OCI-M2 (cell line): Measurements from ENCODE around the gene ANO2.
"Not testable (repeated sequence)": the region's sequence is repeated elsewhere in the genome, so short reads cannot be mapped to it uniquely, and the experiment has no call there.

ENCODE experiments used
- DNase-seq: peaks from one replicate; lab custom pipeline; 2025; ENCODE audit not compliant: unreplicated experiment; lab: John Stamatoyannopoulos, UW

The ANO2 gene

GRCh38 chr12:5889381-5890047 is 55.5 kb downstream of the ANO2 start:
- DNase-seq, result no peak

GRCh38 chr12:5888816-5889315 is 56.2 kb downstream of the ANO2 start:
- DNase-seq, result no peak

GRCh38 chr12:5887819-5888218 is 57.2 kb downstream of the ANO2 start:
- DNase-seq, result not testable (repeated sequence)

GRCh38 chr12:5884866-5885265 is 60.2 kb downstream of the ANO2 start:
- no peak for DNase-seq

GRCh38 chr12:5884285-5884684 is 60.8 kb downstream of the ANO2 start:
- DNase-seq, result no peak

- DNase-seq, result no peak
Observed at GRCh38 chr12:5882511-5883190, 62.4 kb downstream of the ANO2 start.

- DNase-seq, result no peak
Observed at GRCh38 chr12:5881666-5882065, 63.4 kb downstream of the ANO2 start.

GRCh38 chr12:5881101-5881606 is 63.9 kb downstream of the ANO2 start:
- no peak for DNase-seq

- no peak for DNase-seq
Observed at GRCh38 chr12:5875851-5876250, 69.2 kb downstream of the ANO2 start.

GRCh38 chr12:5874514-5874913 is 70.5 kb downstream of the ANO2 start:
- no peak for DNase-seq

- no peak for DNase-seq
Observed at GRCh38 chr12:5873281-5873919, 71.7 kb downstream of the ANO2 start.

GRCh38 chr12:5872745-5873144 is 72.3 kb downstream of the ANO2 start:
- DNase-seq, result no peak

GRCh38 chr12:5871741-5872140 is 73.3 kb downstream of the ANO2 start:
- DNase-seq, result no peak

GRCh38 chr12:5870183-5870582 is 74.9 kb downstream of the ANO2 start:
- DNase-seq, result no peak

GRCh38 chr12:5868625-5869295 is 76.3 kb downstream of the ANO2 start:
- DNase-seq, result no peak

- no peak for DNase-seq
Observed at GRCh38 chr12:5865397-5865796, 79.7 kb downstream of the ANO2 start.

- no peak for DNase-seq
Observed at GRCh38 chr12:5864972-5865371, 80.1 kb downstream of the ANO2 start.

- DNase-seq, result no peak
Observed at GRCh38 chr12:5864301-5864700, 80.8 kb downstream of the ANO2 start.

- DNase-seq, result no peak
Observed at GRCh38 chr12:5861416-5861815, 83.6 kb downstream of the ANO2 start.

GRCh38 chr12:5856692-5857091 is 88.4 kb downstream of the ANO2 start:
- no peak for DNase-seq

GRCh38 chr12:5846950-5847349 is 98.1 kb downstream of the ANO2 start:
- DNase-seq, result no peak
